ENCODE data around the gene SDK1.

Gene SDK1

DNA sequence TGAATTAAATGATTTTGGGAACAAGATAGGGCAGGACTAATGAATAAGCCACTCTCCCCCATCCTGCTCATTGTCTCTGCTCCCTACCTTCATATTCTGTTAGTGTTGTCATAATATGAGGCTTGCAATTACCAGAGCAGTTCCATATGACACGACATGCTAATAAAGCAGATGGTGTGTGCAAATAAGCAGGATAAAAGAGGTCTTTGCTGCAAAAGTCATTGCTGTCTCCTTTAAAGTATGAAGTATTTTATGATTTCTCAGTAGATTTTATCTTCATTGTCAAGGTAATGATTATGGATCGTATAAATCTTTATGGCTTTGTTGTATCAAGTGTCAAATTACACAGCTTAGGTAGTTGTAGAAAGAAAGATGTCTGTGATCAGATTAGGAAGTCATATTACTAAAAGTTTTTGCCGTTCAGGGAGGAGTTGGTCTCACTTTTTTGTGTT is 114.8 kb downstream of the SDK1 start:
- DNase-seq: no peak

- DNase-seq: no peak
These were observed 115.4 kb downstream of the SDK1 start for GRCh38 chr7:3416453-3416852.

DNA sequence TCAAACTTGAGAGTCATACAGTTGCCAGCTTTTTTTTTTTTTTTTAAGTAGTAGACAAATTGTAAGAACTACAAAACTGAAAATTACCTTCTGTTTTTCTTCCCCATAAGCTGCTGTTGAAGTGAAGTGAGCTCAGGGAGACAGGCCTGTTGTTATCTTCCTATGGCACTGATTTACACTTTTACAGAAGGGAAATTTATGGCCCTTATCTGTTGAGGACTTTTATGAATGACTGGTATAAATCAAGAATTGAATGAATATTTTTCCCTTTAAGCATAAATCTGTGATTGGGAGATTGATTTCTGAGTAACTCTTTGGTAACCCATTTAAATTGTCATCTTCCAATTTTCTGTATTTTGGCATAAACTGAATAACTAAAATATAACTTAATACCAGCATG is 124.0 kb downstream of the SDK1 start:
- no peak for DNase-seq

- DNase-seq: no peak
These were observed 125.0 kb downstream of the SDK1 start for GRCh38 chr7:3426064-3426463.

DNA sequence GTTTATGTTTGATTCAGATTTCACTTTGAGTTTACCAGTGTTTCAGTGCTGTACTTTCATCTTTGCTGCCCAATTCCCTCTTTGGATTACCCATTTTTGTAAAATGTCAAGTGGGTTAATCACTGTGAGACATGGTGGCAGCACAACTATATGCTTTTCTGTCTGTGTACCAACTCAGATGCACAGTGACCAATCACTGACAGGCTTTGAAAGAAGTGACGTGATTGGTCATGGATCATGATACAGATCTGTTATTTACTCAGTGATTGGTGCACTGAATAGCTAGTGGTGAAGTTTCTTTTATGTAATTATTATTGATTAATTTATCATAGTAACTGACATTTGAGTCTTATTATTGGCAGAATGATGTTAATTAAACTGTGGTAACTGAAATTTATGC is 126.9 kb downstream of the SDK1 start:
- DNase-seq: no peak

DNA sequence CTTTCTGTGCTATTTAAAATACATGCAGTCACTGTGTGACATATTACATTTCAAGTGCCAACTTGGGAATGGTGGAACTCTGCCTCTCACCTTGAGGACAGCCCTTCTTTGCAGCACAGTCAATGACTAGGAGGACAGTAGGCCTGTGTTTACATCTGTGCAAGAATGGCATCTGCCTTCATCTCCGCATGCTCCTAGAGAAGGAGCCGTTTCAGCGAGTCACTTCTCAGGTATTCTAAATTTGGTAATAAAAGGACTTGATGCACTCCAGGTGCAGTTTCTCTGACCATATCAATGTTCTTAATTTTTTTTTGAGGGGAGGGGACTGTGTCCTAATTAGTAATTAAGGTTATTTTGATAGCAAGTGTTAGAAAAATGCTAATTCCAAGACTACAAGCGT is 128.9 kb downstream of the SDK1 start:
- no peak for DNase-seq

DNA sequence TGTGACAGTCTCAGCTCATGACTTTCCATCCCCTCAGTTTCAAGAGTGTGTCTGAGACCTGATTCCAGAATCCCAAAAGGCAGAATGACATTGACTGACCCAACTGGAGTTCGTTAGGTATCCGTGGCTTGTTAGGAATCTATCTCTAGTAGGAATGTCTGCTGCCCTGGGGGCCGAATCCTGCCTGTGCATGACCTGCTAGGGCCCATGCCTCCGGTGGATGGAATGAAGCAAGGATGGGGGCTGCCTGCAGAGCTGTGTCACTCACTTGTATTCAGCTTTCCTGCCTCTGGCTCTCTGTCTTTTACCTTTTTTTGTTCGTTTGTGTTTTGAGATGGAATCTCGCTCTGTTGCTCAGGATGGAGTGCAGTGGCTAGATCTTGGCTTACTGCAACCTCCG is 129.5 kb downstream of the SDK1 start:
- DNase-seq: no peak

DNA sequence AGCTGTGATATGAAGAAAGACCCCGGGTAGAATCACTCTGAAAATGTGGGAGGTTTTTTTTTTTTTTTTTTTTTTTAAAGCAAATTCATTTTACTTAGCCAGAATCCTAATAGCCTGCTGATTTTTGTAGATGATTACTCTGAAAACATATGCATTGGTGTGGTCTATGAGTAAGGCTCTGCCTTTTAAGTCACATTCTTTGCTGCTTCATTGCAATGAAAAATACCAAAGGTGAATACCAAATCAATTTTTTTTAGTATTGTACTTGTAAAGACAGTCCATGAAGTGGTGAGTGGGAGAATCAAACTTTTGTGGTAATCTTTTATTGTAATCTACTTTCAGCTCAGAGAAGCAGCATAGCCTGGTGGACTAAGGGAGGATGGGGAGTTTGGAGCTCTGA is 130.3 kb downstream of the SDK1 start:
- DNase-seq: no peak

GRCh38 chr7:3432911-3433310 is 131.9 kb downstream of the SDK1 start:
- no peak for DNase-seq

DNA sequence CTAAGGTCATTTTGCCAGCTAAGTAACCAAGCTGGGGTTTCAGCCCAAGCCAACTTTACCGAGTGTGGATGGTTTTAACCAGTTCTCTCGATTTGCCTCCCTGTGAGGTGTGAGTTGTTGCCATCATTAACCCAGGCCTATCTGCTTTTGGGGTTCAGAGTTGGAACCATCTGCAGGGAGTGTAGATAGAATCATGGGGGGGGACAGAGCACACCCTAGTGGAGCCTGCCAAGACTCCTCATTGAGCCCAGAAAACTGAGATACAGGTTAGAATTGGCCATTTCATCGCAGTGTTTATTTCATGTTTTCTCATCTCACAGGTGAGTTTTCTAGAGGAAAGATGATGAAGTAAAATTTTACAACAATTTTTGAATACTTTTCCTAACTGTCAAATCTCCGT is 133.6 kb downstream of the SDK1 start:
- DNase-seq: no peak

GRCh38 chr7:3436112-3436511 is 135.1 kb downstream of the SDK1 start:
- no peak for DNase-seq

DNA sequence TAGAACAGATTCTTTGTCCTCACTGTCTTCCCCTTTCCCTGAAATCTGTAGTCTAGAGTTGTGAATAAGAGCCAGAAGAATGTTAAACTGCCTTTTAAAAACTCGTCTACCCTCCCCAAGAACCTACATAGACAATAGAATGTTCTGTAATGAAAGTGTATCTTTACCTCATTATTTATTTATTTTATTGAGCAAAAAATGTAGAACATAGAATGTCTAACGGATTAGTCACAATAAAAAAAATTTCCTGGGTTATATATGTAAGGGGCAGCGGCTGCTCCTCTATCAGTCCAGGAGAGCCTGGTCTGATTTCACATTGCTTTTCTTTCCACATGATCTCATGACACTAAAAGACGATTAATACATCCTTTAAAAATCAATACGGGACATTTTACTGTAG is 135.7 kb downstream of the SDK1 start:
- DNase-seq: no peak

- DNase-seq: no peak
These were observed 136.4 kb downstream of the SDK1 start for GRCh38 chr7:3437467-3437866.

DNA sequence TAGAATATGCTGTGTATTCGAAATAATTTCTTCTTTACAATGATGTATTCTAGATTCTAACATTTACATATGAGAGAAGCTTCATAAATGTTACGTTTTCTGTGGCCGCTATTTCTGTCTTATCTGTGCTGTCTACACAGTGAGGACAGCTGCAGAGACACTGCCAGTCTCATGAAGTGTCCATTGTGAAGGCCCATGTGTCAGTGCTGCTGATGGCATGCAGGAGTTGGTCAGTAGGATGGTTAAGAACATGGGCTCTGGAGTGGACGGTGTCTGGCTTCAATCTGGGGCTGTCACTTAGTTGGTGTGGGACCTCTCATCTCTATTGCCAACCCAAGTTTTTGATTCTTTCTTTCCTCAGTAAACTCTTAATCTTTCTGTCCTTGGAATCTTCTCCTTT is 137.3 kb downstream of the SDK1 start:
- no peak for DNase-seq

GRCh38 chr7:3439333-3440030 is 138.4 kb downstream of the SDK1 start:
- DNase-seq: no peak

DNA sequence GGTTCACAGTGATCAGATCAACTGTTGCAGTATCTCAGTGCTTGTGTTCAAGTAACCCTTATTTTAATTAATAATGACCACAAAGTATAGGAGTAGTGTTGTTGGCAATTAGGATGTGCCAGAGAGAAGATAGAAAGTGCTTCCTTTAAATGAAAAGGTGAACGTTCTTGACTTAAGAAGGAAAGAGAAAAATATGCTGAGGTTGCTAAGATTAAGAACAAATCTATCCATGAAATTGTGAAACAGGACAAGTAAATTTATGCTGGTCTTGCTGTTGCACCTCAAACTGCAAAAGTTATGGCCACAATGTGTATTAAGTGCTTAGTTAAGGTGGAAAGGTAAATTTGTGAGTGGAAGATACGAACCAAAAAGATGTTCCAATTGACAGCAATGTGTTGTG is 139.5 kb downstream of the SDK1 start:
- DNase-seq: no peak

DNA sequence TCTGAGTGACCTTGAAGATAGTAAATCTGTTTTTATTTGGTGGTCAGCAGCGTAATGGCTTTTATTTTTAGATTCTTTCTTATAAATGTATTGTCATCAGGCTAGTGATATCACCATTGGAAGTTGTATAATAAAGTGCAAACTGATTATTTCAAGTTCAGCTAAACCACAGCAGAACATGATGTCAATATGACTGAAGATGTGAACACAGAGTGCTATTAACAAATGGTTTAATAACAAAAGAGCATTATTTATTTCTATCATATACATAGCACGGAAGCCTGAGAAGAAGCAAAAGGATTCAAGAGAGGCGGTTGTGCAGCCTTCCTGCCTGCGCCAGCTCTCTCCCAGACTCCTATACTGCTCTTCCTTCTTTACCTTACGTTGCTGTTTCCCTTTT is 142.7 kb downstream of the SDK1 start:
- no peak for DNase-seq

DNA sequence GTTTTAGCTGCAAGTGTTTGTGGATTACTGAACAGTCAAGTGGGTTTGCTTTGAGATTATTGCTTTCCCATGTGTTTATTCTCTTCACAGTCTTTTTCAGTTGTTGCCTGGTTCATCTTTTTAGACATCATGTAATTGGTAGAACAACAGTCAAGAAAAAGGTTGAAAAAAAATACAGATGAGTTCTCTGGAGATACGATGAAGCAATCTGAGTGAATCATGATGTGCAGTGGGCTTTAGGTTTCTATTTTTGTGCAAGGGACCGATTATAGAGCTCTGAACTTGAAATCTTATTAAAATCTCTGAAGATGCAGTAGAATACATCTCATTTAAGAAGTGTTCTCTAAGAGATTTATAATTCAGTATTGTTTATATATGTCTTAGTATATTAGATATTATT is 145.7 kb downstream of the SDK1 start:
- DNase-seq: no peak

DNA sequence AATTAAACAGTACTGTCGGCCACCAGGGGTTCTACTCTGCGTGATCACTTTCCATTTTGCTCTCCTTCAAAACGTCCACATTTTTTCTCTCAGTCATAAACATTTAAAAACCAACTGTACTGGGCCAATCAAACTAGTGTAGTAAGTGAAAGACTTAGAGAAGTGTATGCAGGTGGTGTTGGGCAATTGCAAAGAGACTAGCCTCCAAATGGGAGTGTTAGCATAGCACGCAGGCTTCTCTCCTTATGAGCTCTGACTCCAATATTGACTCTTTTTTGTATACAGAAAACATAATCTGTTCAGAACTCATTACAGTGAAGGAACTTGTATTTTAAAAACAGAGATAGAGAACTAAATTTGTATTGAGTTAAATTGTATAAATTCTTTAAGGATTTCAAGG is 150.6 kb downstream of the SDK1 start:
- DNase-seq: no peak

DNA sequence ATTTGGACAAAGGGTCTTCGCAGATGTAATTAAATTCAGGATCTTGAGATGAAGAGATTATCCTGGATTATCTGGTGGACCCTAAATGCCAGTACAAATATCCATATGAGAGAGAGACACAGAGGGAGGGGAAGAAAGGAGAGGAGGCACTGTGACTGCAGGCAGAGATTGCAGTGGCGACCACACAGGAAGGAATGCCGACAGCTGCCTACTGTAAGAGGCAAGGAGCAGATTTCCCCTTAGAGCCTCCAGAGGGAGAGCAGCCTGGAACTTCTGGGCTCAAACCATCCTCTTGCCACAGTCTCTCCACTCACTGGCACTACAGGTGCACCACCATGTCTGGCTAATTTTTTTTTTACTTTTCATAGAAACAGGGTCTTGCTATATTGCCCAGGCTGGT is 152.3 kb downstream of the SDK1 start:
- DNase-seq: no peak

- no peak for DNase-seq
These were observed 154.9 kb downstream of the SDK1 start for GRCh38 chr7:3455806-3456595.

GRCh38 chr7:3459111-3459510 is 158.1 kb downstream of the SDK1 start:
- no peak for DNase-seq

- no peak for DNase-seq
These were observed 160.9 kb downstream of the SDK1 start for GRCh38 chr7:3461923-3462322.

- DNase-seq: no peak
These were observed 162.6 kb downstream of the SDK1 start for GRCh38 chr7:3463696-3464095.

Data from GOT3 (cell line).